GM12891 (cell line): Measurements from ENCODE around the gene ADM2.

ENCODE experiments used
- POLR2A ChIP-seq: IDR thresholded peaks from 2 replicates; pipeline ENCODE4 v1.6.1; 2011; ENCODE audit warnings: low read depth, low read length, control low read depth
- POLR2AphosphoS5 ChIP-seq: IDR thresholded peaks from 2 replicates; pipeline ENCODE4 v1.6.1; 2011; ENCODE audit warnings: low read depth, low read length, control low read depth
- POU2F2 ChIP-seq: IDR thresholded peaks from 2 replicates; pipeline ENCODE4 v1.6.1; 2011; ENCODE audit warnings: low read depth, mild to moderate bottlenecking, control low read depth, low read length, moderate library complexity
- SPI1 ChIP-seq: IDR thresholded peaks from 2 replicates; pipeline ENCODE4 v1.6.1; 2011; ENCODE audit warnings: low read depth, low read length, control low read depth
- TAF1 ChIP-seq: IDR thresholded peaks from 2 replicates; pipeline ENCODE4 v1.6.1; 2011; ENCODE audit warnings: low read depth, low read length, control low read depth

GRCh38 chr22:50532824-50533796 lies 51.8 kb downstream of the ADM2 start:
- TF ChIP-seq POLR2A (no peak), SPI1 (no peak), POLR2AphosphoS5 (no peak), POU2F2 (no peak), TAF1 (no peak)
